H1 (cell line): Measurements from ENCODE around the gene CRHR2.

ENCODE experiments used
- BACH1 ChIP-seq: IDR thresholded peaks from 2 replicates; pipeline ENCODE4 v1.6.1; 2012; ENCODE audit warnings: low read length, improper control_type of control experiment
- EP300 ChIP-seq, 2 experiments: IDR thresholded peaks; 1 replicate in 1 of 2; 2 replicates in 1 of 2; pipeline ENCODE4 v1.6.1; 2011 to 2012; ENCODE audit warnings: low read depth in 2 of 2, low read length in 2 of 2, mild to moderate bottlenecking in 2 of 2, borderline replicate concordance in 1 of 2, inconsistent platforms in 1 of 2, moderate library complexity in 1 of 2
- EZH2 ChIP-seq: fragments of 200-600 bp; sonication (generic); IDR thresholded peaks from 2 replicates; pipeline ENCODE4 v1.7.1; 2012; ENCODE audit warnings: low read depth, mild to moderate bottlenecking, moderate library complexity, low read length, inconsistent platforms; ENCODE audit not compliant: severe bottlenecking
- FOSL1 ChIP-seq: IDR thresholded peaks from 2 replicates; pipeline ENCODE4 v1.6.1; 2011; ENCODE audit warnings: mild to moderate bottlenecking, low read depth, low read length, moderate library complexity; ENCODE audit not compliant: insufficient read depth
- HDAC2 ChIP-seq, 2 experiments: fragments of 300-600 bp in 1 of 2; sonication (generic) in 1 of 2; IDR thresholded peaks; 2 replicates each; pipeline ENCODE4 v1.6.1; 2011 to 2012; ENCODE audit warnings: low read depth in 2 of 2, low read length in 2 of 2, mild to moderate bottlenecking in 2 of 2, moderate library complexity in 2 of 2, borderline replicate concordance in 1 of 2, inconsistent platforms in 1 of 2
- HDAC6 ChIP-seq: IDR thresholded peaks from one replicate; pipeline ENCODE4 v1.7.1; 2012; ENCODE audit warnings: low read depth, mild to moderate bottlenecking, inconsistent platforms, low read length, moderate library complexity
- MAFK ChIP-seq: IDR thresholded peaks from 2 replicates; pipeline ENCODE4 v1.6.1; 2012; ENCODE audit warnings: low read depth, mild to moderate bottlenecking, improper control_type of control experiment, low read length
- POLR2A ChIP-seq, 2 experiments: IDR thresholded peaks; 1 replicate in 1 of 2; 2 replicates in 1 of 2; pipeline ENCODE4 v1.6.1; 2011; ENCODE audit warnings: low read depth in 2 of 2, low read length in 2 of 2, mild to moderate bottlenecking in 2 of 2; ENCODE audit errors: control extremely low read depth in 1 of 2
- RAD21 ChIP-seq, 2 experiments: IDR thresholded peaks in 1 of 2; conservative IDR thresholded peaks in 1 of 2; 2 replicates each; pipeline ENCODE4 v1.6.1; 2011; ENCODE audit warnings: low read depth in 2 of 2, low read length in 2 of 2, improper control_type of control experiment in 1 of 2, inconsistent platforms in 1 of 2, mild to moderate bottlenecking in 1 of 2, moderate library complexity in 1 of 2
- RXRA ChIP-seq: IDR thresholded peaks from 2 replicates; pipeline ENCODE4 v1.6.1; 2011; ENCODE audit warnings: low read depth, mild to moderate bottlenecking, low read length, moderate library complexity; ENCODE audit not compliant: insufficient read depth
- SP1 ChIP-seq: IDR thresholded peaks from 2 replicates; pipeline ENCODE4 v1.6.1; 2011; ENCODE audit warnings: low read depth, low read length
- SP2 ChIP-seq: IDR thresholded peaks from 2 replicates; pipeline ENCODE4 v1.6.1; 2012; ENCODE audit warnings: mild to moderate bottlenecking, low read length, inconsistent platforms
- TAF1 ChIP-seq: IDR thresholded peaks from 2 replicates; pipeline ENCODE4 v1.6.1; 2011; ENCODE audit warnings: mild to moderate bottlenecking, low read depth, low read length
- TF ChIP-seq, protein P1 (sequence below), 3 experiments: IDR thresholded peaks; 1 replicate in 2 of 3; 2 replicates in 1 of 3; pipeline versions ENCODE4 v1.5.1 to v1.6.1; 2011; ENCODE audit warnings: low read length in 3 of 3, mild to moderate bottlenecking in 3 of 3, inconsistent platforms in 2 of 3, low read depth in 1 of 3, moderate library complexity in 1 of 3; ENCODE audit not compliant: insufficient read depth in 1 of 3; ENCODE audit errors: control extremely low read depth in 1 of 3

DNA sequence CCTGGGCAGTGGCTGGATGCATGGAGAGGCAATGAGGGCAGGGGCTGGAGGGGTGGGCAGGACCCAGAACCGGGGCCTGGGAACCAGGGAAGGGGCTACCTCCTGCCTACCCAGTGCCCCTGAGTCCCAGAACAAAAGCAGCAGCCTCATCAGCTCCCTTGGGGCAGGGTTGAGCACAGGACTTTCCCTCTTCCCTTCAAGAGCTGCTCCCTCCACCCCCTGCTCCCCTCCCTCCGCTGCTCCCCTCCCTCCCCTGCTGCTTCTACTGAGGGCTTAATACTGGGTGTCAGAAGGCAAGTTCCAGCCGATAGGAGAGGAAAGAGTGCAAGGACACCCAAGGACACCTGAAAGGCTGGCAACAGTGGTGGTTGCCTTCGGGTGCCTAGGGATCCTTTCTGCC is 41.5 kb upstream of the CRHR2 start:
- TF ChIP-seq BACH1 (no peak), EP300 (IDR thresholded peaks at IDR 0.05; ENCODE audit: borderline replicate concordance in 1 of 2, low read depth in 2 of 2, low read length in 2 of 2) (no peak), TAF1 (no peak), FOSL1 (no peak), SP1 (no peak), RXRA (no peak), MAFK (no peak), POLR2A (IDR thresholded peaks at IDR 0.05; ENCODE audit: control extremely low read depth in 1 of 2, low read depth in 2 of 2, low read length in 2 of 2) (no peak), EZH2 (no peak), RAD21 (IDR thresholded peaks at IDR 0.05 in 1 of 2, conservative IDR thresholded peaks at IDR 0.05 in 1 of 2; ENCODE audit: low read depth in 2 of 2, low read length in 2 of 2) (no peak), HDAC6 (no peak), SP2 (no peak), HDAC2 (IDR thresholded peaks at IDR 0.05; ENCODE audit: borderline replicate concordance in 1 of 2, low read depth in 2 of 2, low read length in 2 of 2) (no peak)
- TF ChIP-seq, protein P1, sequence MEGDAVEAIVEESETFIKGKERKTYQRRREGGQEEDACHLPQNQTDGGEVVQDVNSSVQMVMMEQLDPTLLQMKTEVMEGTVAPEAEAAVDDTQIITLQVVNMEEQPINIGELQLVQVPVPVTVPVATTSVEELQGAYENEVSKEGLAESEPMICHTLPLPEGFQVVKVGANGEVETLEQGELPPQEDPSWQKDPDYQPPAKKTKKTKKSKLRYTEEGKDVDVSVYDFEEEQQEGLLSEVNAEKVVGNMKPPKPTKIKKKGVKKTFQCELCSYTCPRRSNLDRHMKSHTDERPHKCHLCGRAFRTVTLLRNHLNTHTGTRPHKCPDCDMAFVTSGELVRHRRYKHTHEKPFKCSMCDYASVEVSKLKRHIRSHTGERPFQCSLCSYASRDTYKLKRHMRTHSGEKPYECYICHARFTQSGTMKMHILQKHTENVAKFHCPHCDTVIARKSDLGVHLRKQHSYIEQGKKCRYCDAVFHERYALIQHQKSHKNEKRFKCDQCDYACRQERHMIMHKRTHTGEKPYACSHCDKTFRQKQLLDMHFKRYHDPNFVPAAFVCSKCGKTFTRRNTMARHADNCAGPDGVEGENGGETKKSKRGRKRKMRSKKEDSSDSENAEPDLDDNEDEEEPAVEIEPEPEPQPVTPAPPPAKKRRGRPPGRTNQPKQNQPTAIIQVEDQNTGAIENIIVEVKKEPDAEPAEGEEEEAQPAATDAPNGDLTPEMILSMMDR (IDR thresholded peaks at IDR 0.05; ENCODE audit: control extremely low read depth in 1 of 3, insufficient read depth in 1 of 3, low read depth in 1 of 3, low read length in 3 of 3): no peak
